Gastrocnemius medialis (tissue), 4 donors: ENCODE results near the gene DGCR8. TPM values are rescaled to one million over a fixed set of nuclear protein-coding genes. Genes with fewer than 3 reads are reported as not detected.

ENCODE experiments used
- ATAC-seq, 2 donors: fragments of 150-250 bp; one replicate each; pipeline ENCODE4 v1.9.1; 2016
- DNase-seq, 2 donors: peaks; one replicate each; pipeline ENCODE4 v3.0.0-alpha.2; 2019
- H3K27ac ChIP-seq, 4 donors: fragments of 200-600 bp; sonication (generic); 1 replicate in 1 of 4; 2 replicates in 3 of 4; pipeline ENCODE4 v1.5.1; 2016 to 2018; ENCODE audit warnings: mild to moderate bottlenecking in 2 of 4, moderate library complexity in 1 of 4
- H3K27me3 ChIP-seq, 3 donors: fragments of 200-600 bp; sonication (generic) in 2 of 3; 1 replicate in 1 of 3; 2 replicates in 2 of 3; pipeline versions ENCODE4 v1.5.1 to v1.6.0; 2016 to 2019; ENCODE audit warnings: mild to moderate bottlenecking in 1 of 3, moderate library complexity in 1 of 3
- H3K36me3 ChIP-seq, 2 donors: fragments of 200-600 bp; sonication (generic) in 1 of 2; one replicate each; pipeline ENCODE4 v1.5.1; 2017 to 2018
- H3K4me1 ChIP-seq, 2 donors: fragments of 200-600 bp; sonication (generic) in 1 of 2; one replicate each; pipeline ENCODE4 v1.5.1; 2016 to 2017; ENCODE audit warnings: mild to moderate bottlenecking in 2 of 2
- H3K4me3 ChIP-seq, 4 donors: fragments of 200-600 bp; sonication (generic) in 3 of 4; 1 replicate in 1 of 4; 2 replicates in 3 of 4; pipeline ENCODE4 v1.5.1; 2016 to 2019; ENCODE audit warnings: mild to moderate bottlenecking in 2 of 4
- H3K9me3 ChIP-seq, 3 donors: fragments of 200-600 bp; sonication (generic) in 2 of 3; 1 replicate in 1 of 3; 2 replicates in 2 of 3; pipeline ENCODE4 v1.5.1; 2016 to 2019
- POLR2A ChIP-seq, 2 donors: fragments of 450-650 bp; IDR thresholded peaks; one replicate each; pipeline ENCODE4 v1.6.1; 2017; ENCODE audit warnings: antibody characterized with exemption in 2 of 2, mild to moderate bottlenecking in 2 of 2, moderate library complexity in 2 of 2
- in situ Hi-C, 4 donors: fragments of 200-750 bp; cut with MboI; loops; one replicate each; pipeline versions ENCODE4 v1.15.0 to v1.8.0; 2017; ENCODE audit warnings: low sequenced_read_pairs in 4 of 4
- intact Hi-C: fragments of 100-400 bp; cut with DNase I; formaldehyde crosslinking; loops from one replicate; pipeline ENCODE4 v1.15.1; 2023; ENCODE audit warnings: low total_unique reads
- total RNA-seq, 4 donors: library from RNA; depleted of rRNA; stranded (reverse); fragments of >200 nt; gene quantifications; one replicate each; pipeline versions ENCODE4 v1.1.0 to v1.2.3, GENCODE V29; 2016
- TF ChIP-seq, protein P1 (sequence below), 5 experiments: fragments of 450-650 bp in 3 of 5; fragments of 200-600 bp in 2 of 5; sonication (generic) in 2 of 5; IDR thresholded peaks in 4 of 5; conservative IDR thresholded peaks in 1 of 5; 1 replicate in 4 of 5; 2 replicates in 1 of 5; pipeline ENCODE4 v1.5.1; 2016 to 2019; ENCODE audit warnings: antibody characterized with exemption in 5 of 5, mild to moderate bottlenecking in 3 of 5, moderate library complexity in 3 of 5

Gene DGCR8
- total RNA-seq, 4 donors from 2014 or later = 5.2 to 16.5 (median 11.2) TPM

GRCh38 chr22:20084547-20085413 is 4.7 kb downstream of the DGCR8 start:
- DNase-seq (peak; percentile 28 to 66), ATAC-seq (no peak)
- in situ Hi-C loops = no loop called here
- TF ChIP-seq POLR2A (IDR thresholded peaks at IDR 0.05) = no peak
- TF ChIP-seq, protein P1, sequence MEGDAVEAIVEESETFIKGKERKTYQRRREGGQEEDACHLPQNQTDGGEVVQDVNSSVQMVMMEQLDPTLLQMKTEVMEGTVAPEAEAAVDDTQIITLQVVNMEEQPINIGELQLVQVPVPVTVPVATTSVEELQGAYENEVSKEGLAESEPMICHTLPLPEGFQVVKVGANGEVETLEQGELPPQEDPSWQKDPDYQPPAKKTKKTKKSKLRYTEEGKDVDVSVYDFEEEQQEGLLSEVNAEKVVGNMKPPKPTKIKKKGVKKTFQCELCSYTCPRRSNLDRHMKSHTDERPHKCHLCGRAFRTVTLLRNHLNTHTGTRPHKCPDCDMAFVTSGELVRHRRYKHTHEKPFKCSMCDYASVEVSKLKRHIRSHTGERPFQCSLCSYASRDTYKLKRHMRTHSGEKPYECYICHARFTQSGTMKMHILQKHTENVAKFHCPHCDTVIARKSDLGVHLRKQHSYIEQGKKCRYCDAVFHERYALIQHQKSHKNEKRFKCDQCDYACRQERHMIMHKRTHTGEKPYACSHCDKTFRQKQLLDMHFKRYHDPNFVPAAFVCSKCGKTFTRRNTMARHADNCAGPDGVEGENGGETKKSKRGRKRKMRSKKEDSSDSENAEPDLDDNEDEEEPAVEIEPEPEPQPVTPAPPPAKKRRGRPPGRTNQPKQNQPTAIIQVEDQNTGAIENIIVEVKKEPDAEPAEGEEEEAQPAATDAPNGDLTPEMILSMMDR (IDR thresholded peaks at IDR 0.05 in 4 of 5, conservative IDR thresholded peaks at IDR 0.05 in 1 of 5) = peak in 2 of 5 experiments; percentile 12 to 30
- Histone ChIP-seq H3K36me3 (peaks cover 0 to 43% of the 10 kb centered on the region in 2 donors), H3K9me3 (no peaks in the 10 kb centered on the region), H3K27me3 (no peaks in the 10 kb centered on the region), H3K4me1 (peaks cover 44 to 49% of the 10 kb centered on the region in 2 donors), H3K4me3 (no peak overlapping the region), H3K27ac (peak overlapping the region; percentile 34 to 69 (median 60))
- intact Hi-C loops = loop anchor here (5.0 to 10.0 kb wide), 2 partner anchors 110 to 413 kb away; partner anchors contain the start of gene KLHL22

DNA sequence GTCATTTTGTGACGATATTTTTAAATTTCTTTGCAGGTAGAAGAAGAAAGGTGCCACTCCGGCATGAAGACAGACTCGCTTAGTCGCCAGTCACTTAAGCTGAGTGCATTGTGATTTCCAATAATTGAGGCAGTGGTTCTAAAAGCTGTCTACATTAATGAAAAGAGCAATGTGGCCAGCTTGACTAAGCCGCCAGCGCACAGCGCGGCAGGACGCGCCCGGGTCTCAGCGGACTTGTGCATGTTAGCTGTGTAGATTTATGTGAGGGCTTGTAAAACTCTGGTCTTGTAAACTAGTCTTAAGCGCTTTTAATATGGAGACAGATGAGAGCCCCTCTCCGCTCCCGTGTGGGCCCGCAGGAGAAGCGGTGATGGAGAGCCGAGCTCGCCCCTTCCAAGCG is 5.6 kb downstream of the DGCR8 start:
- peaks cover 0 to 51% of the 10 kb centered on the region in 2 donors for H3K36me3 ChIP-seq
- intact Hi-C loops (loop anchor here (10.0 kb wide), 1 partner anchor 111 kb away; no protein-coding TSS in a partner anchor), in situ Hi-C loops (no loop called here)
- H3K9me3 ChIP-seq = no peaks in the 10 kb centered on the region
- peak overlapping the region in 1 of 4 donors; percentile 69 for H3K27ac ChIP-seq
- no peak for TF ChIP-seq POLR2A (IDR thresholded peaks at IDR 0.05)
- TF ChIP-seq, protein P1 (IDR thresholded peaks at IDR 0.05 in 4 of 5, conservative IDR thresholded peaks at IDR 0.05 in 1 of 5) = no peak
- H3K4me1 ChIP-seq = peaks cover 44 to 49% of the 10 kb centered on the region in 2 donors
- DNase-seq = no peak
- H3K4me3 ChIP-seq = no peak overlapping the region
- H3K27me3 ChIP-seq = no peaks in the 10 kb centered on the region
- no peak for ATAC-seq

DNA sequence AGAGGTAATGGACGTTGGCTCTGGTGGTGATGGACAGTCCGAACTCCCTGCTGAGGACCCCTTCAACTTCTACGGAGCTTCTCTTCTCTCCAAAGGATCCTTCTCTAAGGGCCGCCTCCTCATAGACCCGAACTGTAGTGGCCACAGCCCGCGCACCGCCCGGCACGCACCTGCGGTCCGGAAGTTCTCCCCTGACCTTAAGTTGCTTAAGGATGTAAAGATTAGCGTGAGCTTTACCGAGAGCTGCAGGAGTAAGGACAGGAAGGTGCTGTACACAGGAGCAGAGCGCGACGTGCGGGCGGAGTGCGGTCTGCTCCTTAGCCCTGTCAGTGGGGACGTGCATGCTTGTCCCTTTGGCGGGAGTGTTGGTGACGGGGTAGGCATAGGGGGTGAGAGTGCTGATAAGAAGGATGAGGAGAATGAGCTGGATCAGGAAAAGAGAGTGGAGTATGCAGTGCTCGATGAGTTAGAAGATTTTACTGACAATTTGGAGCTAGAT is 6.1 kb downstream of the DGCR8 start:
- in situ Hi-C loops (no loop called here), intact Hi-C loops (loop anchor here (10.0 kb wide), 1 partner anchor 111 kb away; no protein-coding TSS in a partner anchor)
- Histone ChIP-seq H3K27me3 (no peaks in the 10 kb centered on the region), H3K4me3 (no peak overlapping the region), H3K4me1 (peaks cover 40 to 44% of the 10 kb centered on the region in 2 donors), H3K36me3 (peaks cover 0 to 56% of the 10 kb centered on the region in 2 donors), H3K9me3 (no peaks in the 10 kb centered on the region), H3K27ac (no peak overlapping the region)
- TF ChIP-seq POLR2A (IDR thresholded peaks at IDR 0.05) = no peak
- TF ChIP-seq, protein P1 (IDR thresholded peaks at IDR 0.05 in 4 of 5, conservative IDR thresholded peaks at IDR 0.05 in 1 of 5) = no peak
- DNase-seq = no peak
- no peak for ATAC-seq

DNA sequence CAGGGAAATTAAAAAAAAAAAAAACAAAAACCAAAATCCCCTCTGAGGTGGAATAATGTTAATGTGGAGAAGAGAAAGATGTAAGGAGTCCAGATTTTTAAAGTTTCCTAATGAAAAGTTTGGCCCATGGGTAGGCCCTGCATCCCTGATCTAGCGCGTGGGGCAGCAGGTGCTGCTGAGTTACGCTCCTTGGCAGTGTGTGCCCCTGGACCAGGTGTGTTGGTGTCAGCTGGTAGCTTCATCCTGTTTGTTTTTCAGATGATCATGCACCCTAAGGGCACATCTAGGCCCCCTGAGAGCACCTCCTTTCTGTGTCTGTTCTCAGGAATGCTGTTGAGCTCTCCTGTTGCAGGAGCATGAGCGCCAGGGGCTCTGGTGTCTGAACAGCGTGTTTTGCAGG is 6.7 kb downstream of the DGCR8 start:
- no peak overlapping the region for H3K27ac ChIP-seq
- intact Hi-C loops = loop anchor here (10.0 kb wide), 1 partner anchor 112 kb away; no protein-coding TSS in a partner anchor
- H3K36me3 ChIP-seq = peaks cover 0 to 62% of the 10 kb centered on the region in 2 donors
- no peaks in the 10 kb centered on the region for H3K27me3 ChIP-seq
- TF ChIP-seq POLR2A (IDR thresholded peaks at IDR 0.05) = no peak
- TF ChIP-seq, protein P1 (IDR thresholded peaks at IDR 0.05 in 4 of 5, conservative IDR thresholded peaks at IDR 0.05 in 1 of 5) = no peak
- no peak overlapping the region for H3K4me3 ChIP-seq
- no peaks in the 10 kb centered on the region for H3K9me3 ChIP-seq
- peaks cover 34 to 38% of the 10 kb centered on the region in 2 donors for H3K4me1 ChIP-seq
- ATAC-seq (no peak), DNase-seq (no peak)
- in situ Hi-C loops = no loop called here
